ENCODE results near the gene IFNE. TPM values are rescaled to one million over a fixed set of nuclear protein-coding genes. Genes with fewer than 3 reads are reported as not detected.

Gene IFNE
- total RNA-seq, 6 experiments from 2014 or later = 0.74 to 2.3 (median 0.93) TPM

- H3K4me1 Mint-ChIP-seq (ENCODE audit: low read depth) = peaks cover 34% of the 10 kb centered on the region
- H3K27ac Mint-ChIP-seq = no peak overlapping the region
- H3K36me3 Mint-ChIP-seq (ENCODE audit: low read depth) = peaks cover 21% of the 10 kb centered on the region
- H3K27me3 Mint-ChIP-seq (ENCODE audit: insufficient read depth) = peaks cover 5% of the 10 kb centered on the region; the same call in 1 of the 2 replicates
- peak; percentile 49 for DNase-seq
- no peak for TF ChIP-seq CTCF (IDR thresholded peaks at IDR 0.05)
- H3K9me3 Mint-ChIP-seq = no peaks in the 10 kb centered on the region
- H3K4me3 Mint-ChIP-seq = no peak overlapping the region; the same call in 1 of the 2 replicates
Observed at GRCh38 chr9:21505425-21506179, 23.5 kb upstream of the IFNE start.

- Mint-ChIP-seq H3K4me3 (no peak overlapping the region), H3K27ac (no peak overlapping the region), H3K36me3 (ENCODE audit: low read depth) (peaks cover 17% of the 10 kb centered on the region), H3K9me3 (no peaks in the 10 kb centered on the region), H3K4me1 (ENCODE audit: low read depth) (peaks cover 34% of the 10 kb centered on the region), H3K27me3 (ENCODE audit: insufficient read depth) (peaks cover 2% of the 10 kb centered on the region; the same call in 1 of the 2 replicates)
- DNase-seq = no peak
- no peak for TF ChIP-seq CTCF (IDR thresholded peaks at IDR 0.05)
Observed at GRCh38 chr9:21504894-21505293, 22.8 kb upstream of the IFNE start.

GRCh38 chr9:21504113-21504512 lies 22.0 kb upstream of the IFNE start:
- Mint-ChIP-seq H3K9me3 (no peaks in the 10 kb centered on the region), H3K36me3 (ENCODE audit: low read depth) (peaks cover 16% of the 10 kb centered on the region), H3K27ac (no peak overlapping the region), H3K27me3 (ENCODE audit: insufficient read depth) (peaks cover 2% of the 10 kb centered on the region; the same call in 1 of the 2 replicates), H3K4me1 (ENCODE audit: low read depth) (peaks cover 35% of the 10 kb centered on the region), H3K4me3 (no peak overlapping the region)
- TF ChIP-seq CTCF (IDR thresholded peaks at IDR 0.05) = no peak
- no peak for DNase-seq

GRCh38 chr9:21502586-21502985 lies 20.5 kb upstream of the IFNE start:
- no peak for DNase-seq
- no peak overlapping the region for H3K4me3 Mint-ChIP-seq
- peaks cover 41% of the 10 kb centered on the region; the same call in 1 of the 2 replicates for H3K4me1 Mint-ChIP-seq (ENCODE audit: low read depth)
- TF ChIP-seq CTCF (IDR thresholded peaks at IDR 0.05) = no peak
- H3K36me3 Mint-ChIP-seq (ENCODE audit: low read depth) = peaks cover 10% of the 10 kb centered on the region; the same call in 1 of the 2 replicates
- H3K27me3 Mint-ChIP-seq (ENCODE audit: insufficient read depth) = no peaks in the 10 kb centered on the region
- no peaks in the 10 kb centered on the region for H3K9me3 Mint-ChIP-seq
- peak overlapping the region; percentile 37 for H3K27ac Mint-ChIP-seq

- no peaks in the 10 kb centered on the region for H3K9me3 Mint-ChIP-seq
- H3K27me3 Mint-ChIP-seq (ENCODE audit: insufficient read depth) = no peaks in the 10 kb centered on the region
- no peak overlapping the region for H3K4me3 Mint-ChIP-seq
- DNase-seq = no peak
- H3K36me3 Mint-ChIP-seq (ENCODE audit: low read depth) = peaks cover 8% of the 10 kb centered on the region; the same call in 1 of the 2 replicates
- no peak for TF ChIP-seq CTCF (IDR thresholded peaks at IDR 0.05)
- H3K27ac Mint-ChIP-seq = peak overlapping the region; percentile 78
- peaks cover 64% of the 10 kb centered on the region for H3K4me1 Mint-ChIP-seq (ENCODE audit: low read depth)
Observed at GRCh38 chr9:21499912-21500311, 17.8 kb upstream of the IFNE start.

Measured in HFFc6 (cell line).